Mucosa of stomach (tissue), 1 donor: ENCODE measurements around the gene MVD.

Experiments
- H3K27me3 ChIP-seq: one replicate; pipeline ENCODE4 v1.7.0; 2013; ENCODE audit warnings: mild to moderate bottlenecking, low read length; ENCODE audit not compliant: control insufficient read depth, insufficient read depth
- H3K36me3 ChIP-seq: one replicate; pipeline ENCODE4 v1.7.0; 2013; ENCODE audit warnings: low read length; ENCODE audit not compliant: control insufficient read depth, insufficient read depth
- H3K4me1 ChIP-seq: one replicate; pipeline ENCODE4 v1.7.0; 2013; ENCODE audit warnings: mild to moderate bottlenecking, low read length; ENCODE audit not compliant: control insufficient read depth, insufficient read depth
- H3K4me3 ChIP-seq: one replicate; pipeline ENCODE4 v1.7.0; 2013; ENCODE audit warnings: low read length
- H3K9ac ChIP-seq: one replicate; pipeline ENCODE4 v1.7.0; 2013; ENCODE audit warnings: mild to moderate bottlenecking, low read length, moderate library complexity
- H3K9me3 ChIP-seq: one replicate; pipeline ENCODE4 v1.7.0; 2013; ENCODE audit warnings: mild to moderate bottlenecking, low read length, moderate library complexity; ENCODE audit not compliant: control insufficient read depth
- donor health status: Pancreatic carcinoma.

Gene MVD

GRCh38 chr16:88701581-88702370 is 38.9 kb upstream of the MVD start:
- H3K9ac ChIP-seq = no peak overlapping the region
- H3K9me3 ChIP-seq = no peaks in the 10 kb centered on the region
- no peak overlapping the region for H3K4me3 ChIP-seq
- H3K4me1 ChIP-seq = peaks cover 10% of the 10 kb centered on the region
- no peaks in the 10 kb centered on the region for H3K36me3 ChIP-seq
- H3K27me3 ChIP-seq = no peaks in the 10 kb centered on the region

DNA sequence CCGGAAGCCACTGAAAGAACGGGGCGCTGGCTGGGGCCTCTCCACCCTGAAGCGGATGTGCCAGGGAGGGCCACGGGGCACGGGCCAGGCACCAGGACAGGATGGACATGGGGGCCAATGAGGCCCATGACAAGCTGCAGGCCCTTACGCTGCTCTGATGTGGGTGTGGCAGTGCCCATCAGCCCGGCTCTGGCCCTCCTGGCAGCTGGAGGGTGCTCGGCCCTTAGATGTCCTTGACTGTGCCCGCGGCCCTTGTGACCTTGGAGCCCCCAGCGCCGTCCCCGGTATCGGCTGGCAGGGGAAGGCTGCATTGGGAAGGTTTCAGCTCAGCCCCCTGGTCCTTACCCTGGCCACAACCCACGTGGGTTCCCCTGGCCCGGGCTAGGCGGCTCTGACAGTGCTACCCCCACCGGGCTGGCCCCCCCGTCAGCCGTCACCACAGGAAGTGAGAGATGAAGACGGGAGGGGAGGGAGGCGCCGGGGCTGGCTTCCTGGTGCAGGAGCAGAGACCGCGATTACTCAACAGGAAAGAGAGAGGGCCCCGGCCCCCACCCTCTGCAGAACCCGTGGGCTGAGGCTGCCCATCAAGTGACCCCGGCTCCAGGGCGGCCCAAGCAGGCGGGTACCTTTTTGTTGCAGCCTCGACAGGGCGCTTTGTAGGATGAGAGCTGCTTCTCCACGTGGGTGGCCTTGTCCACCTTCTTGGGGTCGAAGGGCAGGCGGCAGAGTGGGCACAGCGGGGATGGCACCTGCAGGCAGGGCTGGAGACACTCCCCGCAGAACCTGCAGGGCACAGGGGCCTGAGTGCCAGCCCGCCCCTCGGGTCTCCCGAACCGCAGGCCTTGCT is 38.0 kb upstream of the MVD start:
- Histone ChIP-seq H3K36me3 (no peaks in the 10 kb centered on the region), H3K4me3 (no peak overlapping the region), H3K9me3 (no peaks in the 10 kb centered on the region), H3K27me3 (no peaks in the 10 kb centered on the region), H3K9ac (no peak overlapping the region), H3K4me1 (peaks cover 10% of the 10 kb centered on the region)

GRCh38 chr16:88700322-88700635 is 37.4 kb upstream of the MVD start:
- no peaks in the 10 kb centered on the region for H3K36me3 ChIP-seq
- H3K4me3 ChIP-seq = no peak overlapping the region
- H3K9me3 ChIP-seq = no peaks in the 10 kb centered on the region
- no peaks in the 10 kb centered on the region for H3K27me3 ChIP-seq
- peaks cover 6% of the 10 kb centered on the region for H3K4me1 ChIP-seq
- H3K9ac ChIP-seq = no peak overlapping the region

DNA sequence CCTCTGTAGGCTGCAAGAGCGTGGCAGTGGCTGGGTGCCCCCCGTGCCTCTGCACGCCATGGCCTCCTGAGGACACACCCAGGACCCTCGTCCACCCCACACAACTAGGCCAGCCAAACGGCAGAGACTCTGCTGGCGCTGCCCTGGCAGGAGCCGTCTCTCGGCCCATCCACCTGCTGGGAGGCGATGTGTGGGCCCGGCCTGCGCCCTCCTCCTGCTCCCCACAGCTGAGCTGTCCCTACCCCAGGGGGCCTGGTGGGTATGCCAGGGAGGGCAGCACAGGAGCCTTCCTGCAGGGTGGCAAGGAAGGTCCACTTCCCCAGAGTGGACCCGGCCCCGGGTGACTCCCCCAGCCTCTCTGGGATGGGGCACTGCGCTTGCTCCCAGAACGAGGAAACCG is 36.3 kb upstream of the MVD start:
- no peaks in the 10 kb centered on the region for H3K4me1 ChIP-seq
- no peak overlapping the region for H3K9ac ChIP-seq
- H3K36me3 ChIP-seq = no peaks in the 10 kb centered on the region
- H3K27me3 ChIP-seq = no peaks in the 10 kb centered on the region
- no peak overlapping the region for H3K4me3 ChIP-seq
- no peaks in the 10 kb centered on the region for H3K9me3 ChIP-seq

GRCh38 chr16:88698646-88699045 is 35.8 kb upstream of the MVD start:
- no peak overlapping the region for H3K9ac ChIP-seq
- H3K4me1 ChIP-seq = no peaks in the 10 kb centered on the region
- no peak overlapping the region for H3K4me3 ChIP-seq
- no peaks in the 10 kb centered on the region for H3K9me3 ChIP-seq
- no peaks in the 10 kb centered on the region for H3K27me3 ChIP-seq
- H3K36me3 ChIP-seq = no peaks in the 10 kb centered on the region

GRCh38 chr16:88697831-88698615 is 35.1 kb upstream of the MVD start:
- no peaks in the 10 kb centered on the region for H3K27me3 ChIP-seq
- H3K9me3 ChIP-seq = no peaks in the 10 kb centered on the region
- H3K4me3 ChIP-seq = no peak overlapping the region
- no peaks in the 10 kb centered on the region for H3K4me1 ChIP-seq
- H3K9ac ChIP-seq = no peak overlapping the region
- H3K36me3 ChIP-seq = no peaks in the 10 kb centered on the region

GRCh38 chr16:88697116-88697830 is 34.4 kb upstream of the MVD start:
- no peaks in the 10 kb centered on the region for H3K9me3 ChIP-seq
- H3K27me3 ChIP-seq = peaks cover 4% of the 10 kb centered on the region
- H3K36me3 ChIP-seq = no peaks in the 10 kb centered on the region
- peaks cover 4% of the 10 kb centered on the region for H3K4me1 ChIP-seq
- H3K9ac ChIP-seq = no peak overlapping the region
- H3K4me3 ChIP-seq = no peak overlapping the region

- Histone ChIP-seq H3K4me1 (peaks cover 8% of the 10 kb centered on the region), H3K4me3 (no peak overlapping the region), H3K27me3 (peaks cover 6% of the 10 kb centered on the region), H3K36me3 (no peaks in the 10 kb centered on the region), H3K9ac (no peak overlapping the region), H3K9me3 (no peaks in the 10 kb centered on the region)
Measured at GRCh38 chr16:88696441-88696840, 33.5 kb upstream of the MVD start.

- H3K9ac ChIP-seq = no peak overlapping the region
- H3K9me3 ChIP-seq = no peaks in the 10 kb centered on the region
- no peaks in the 10 kb centered on the region for H3K36me3 ChIP-seq
- peaks cover 8% of the 10 kb centered on the region for H3K4me1 ChIP-seq
- no peak overlapping the region for H3K4me3 ChIP-seq
- H3K27me3 ChIP-seq = peaks cover 13% of the 10 kb centered on the region
Measured at GRCh38 chr16:88695753-88696152, 32.9 kb upstream of the MVD start.

GRCh38 chr16:88695218-88695617 is 32.3 kb upstream of the MVD start:
- Histone ChIP-seq H3K9ac (no peak overlapping the region), H3K4me3 (no peak overlapping the region), H3K4me1 (peaks cover 8% of the 10 kb centered on the region), H3K36me3 (no peaks in the 10 kb centered on the region), H3K9me3 (no peaks in the 10 kb centered on the region), H3K27me3 (peaks cover 16% of the 10 kb centered on the region)

GRCh38 chr16:88694221-88695087 is 31.6 kb upstream of the MVD start:
- H3K9me3 ChIP-seq = no peaks in the 10 kb centered on the region
- H3K9ac ChIP-seq = no peak overlapping the region
- H3K4me3 ChIP-seq = no peak overlapping the region
- H3K27me3 ChIP-seq = peaks cover 16% of the 10 kb centered on the region
- peaks cover 8% of the 10 kb centered on the region for H3K4me1 ChIP-seq
- no peaks in the 10 kb centered on the region for H3K36me3 ChIP-seq
